Calu3 (cell line): ENCODE data around the gene NTSR1. TPM values are rescaled to one million over a fixed set of nuclear protein-coding genes. Genes with fewer than 3 reads are reported as not detected.

Source experiments
- BruUV-seq: library from RNA; stranded (reverse); fragments of 400-500 nt; replicated peaks from 2 replicates; lab custom pipeline; 2021; lab: Mats Ljungman, UMichigan
- CTCF ChIA-PET: fragments of 300-600 bp; sonication (Branson Sonifier 250); formaldehyde crosslinking; loops from one replicate; lab custom pipeline; 2022; ENCODE audit warnings: antibody characterized with exemption; lab: Charles Lee
- DNase-seq: peaks from one replicate; pipeline ENCODE4 v3.0.0; 2022
- H3K27ac Mint-ChIP-seq: one replicate; pipeline ENCODE4 v1.8.0; 2022; ENCODE audit warnings: mixed read lengths; ENCODE audit not compliant: unreplicated experiment
- H3K27me3 Mint-ChIP-seq: one replicate; pipeline ENCODE4 v1.8.0; 2022; ENCODE audit warnings: mixed read lengths; ENCODE audit not compliant: unreplicated experiment
- H3K36me3 Mint-ChIP-seq: one replicate; pipeline ENCODE4 v1.8.0; 2022; ENCODE audit warnings: mild to moderate bottlenecking, moderate library complexity, mixed read lengths; ENCODE audit not compliant: insufficient read depth, unreplicated experiment
- H3K4me1 Mint-ChIP-seq: one replicate; pipeline ENCODE4 v1.8.0; 2022; ENCODE audit warnings: mild to moderate bottlenecking, low read depth, mixed read lengths; ENCODE audit not compliant: unreplicated experiment
- H3K4me3 Mint-ChIP-seq: one replicate; pipeline ENCODE4 v1.8.0; 2022; ENCODE audit warnings: mild to moderate bottlenecking, low read depth, moderate library complexity, mixed read lengths; ENCODE audit not compliant: unreplicated experiment
- H3K9me3 Mint-ChIP-seq: one replicate; pipeline ENCODE4 v1.8.0; 2022; ENCODE audit warnings: low read depth, mixed read lengths; ENCODE audit not compliant: unreplicated experiment
- CTCF ChIP-seq: fragments of 200-600 bp; IDR thresholded peaks from one replicate; pipeline ENCODE4 v1.8.0; 2022; ENCODE audit warnings: antibody characterized with exemption; ENCODE audit not compliant: unreplicated experiment
- intact Hi-C: fragments of 100-400 bp; cut with micrococcal nuclease; formaldehyde crosslinking; loops from one replicate; pipeline ENCODE4 v1.10.0; 2022; ENCODE audit not compliant: unreplicated experiment
- total RNA-seq: library from RNA; stranded (reverse); gene quantifications from 2 replicates; pipeline ENCODE4 v1.2.3, GENCODE V29; 2022

The NTSR1 gene
- total RNA-seq, 1 experiment from 2014 or later: not detected

GRCh38 chr20:62692801-62693523 lies 15.7 kb upstream of the NTSR1 start:
- H3K27ac Mint-ChIP-seq: no peak overlapping the region
- BruUV-seq: no TSS peak
- no peak overlapping the region for H3K4me3 Mint-ChIP-seq
- H3K36me3 Mint-ChIP-seq: no peaks in the 10 kb centered on the region
- intact Hi-C loops: no loop called here
- H3K27me3 Mint-ChIP-seq: peaks cover 100% of the 10 kb centered on the region
- CTCF ChIA-PET: interaction anchor here (1.0 kb wide), 1 partner anchor 98 kb away, joined by 3 read pairs; no protein-coding TSS in a partner anchor
- TF ChIP-seq CTCF: no peak
- H3K9me3 Mint-ChIP-seq: no peaks in the 10 kb centered on the region
- no peak for DNase-seq
- H3K4me1 Mint-ChIP-seq: no peaks in the 10 kb centered on the region

- CTCF ChIA-PET: interaction anchor here (0.8 to 1.0 kb wide), 2 partner anchors 14 to 98 kb away, joined by 3 to 5 read pairs; no protein-coding TSS in a partner anchor
- DNase-seq: no peak
- no peaks in the 10 kb centered on the region for H3K9me3 Mint-ChIP-seq
- BruUV-seq: no TSS peak
- H3K27me3 Mint-ChIP-seq: peaks cover 100% of the 10 kb centered on the region
- H3K4me3 Mint-ChIP-seq: no peak overlapping the region
- no peak overlapping the region for H3K27ac Mint-ChIP-seq
- no peak for TF ChIP-seq CTCF
- H3K4me1 Mint-ChIP-seq: no peaks in the 10 kb centered on the region
- intact Hi-C loops: no loop called here
- no peaks in the 10 kb centered on the region for H3K36me3 Mint-ChIP-seq
These were observed 15.1 kb upstream of the NTSR1 start for GRCh38 chr20:62693524-62693922.

GRCh38 chr20:62694106-62694505 lies 14.5 kb upstream of the NTSR1 start:
- peak; percentile 42 for TF ChIP-seq CTCF
- intact Hi-C loops: no loop called here
- no peaks in the 10 kb centered on the region for H3K4me1 Mint-ChIP-seq
- peak; percentile 31 for DNase-seq
- no peak overlapping the region for H3K27ac Mint-ChIP-seq
- CTCF ChIA-PET: interaction anchor here (0.6 to 1.0 kb wide), 5 partner anchors 11 to 194 kb away, joined by 3 to 5 read pairs (median 4); no protein-coding TSS in a partner anchor
- H3K4me3 Mint-ChIP-seq: no peak overlapping the region
- no peaks in the 10 kb centered on the region for H3K9me3 Mint-ChIP-seq
- BruUV-seq: no TSS peak
- H3K36me3 Mint-ChIP-seq: no peaks in the 10 kb centered on the region
- peaks cover 95% of the 10 kb centered on the region for H3K27me3 Mint-ChIP-seq

- no peak overlapping the region for H3K4me3 Mint-ChIP-seq
- H3K27ac Mint-ChIP-seq: no peak overlapping the region
- BruUV-seq: no TSS peak
- TF ChIP-seq CTCF: no peak
- H3K4me1 Mint-ChIP-seq: no peaks in the 10 kb centered on the region
- intact Hi-C loops: no loop called here
- no peaks in the 10 kb centered on the region for H3K9me3 Mint-ChIP-seq
- H3K27me3 Mint-ChIP-seq: peaks cover 89% of the 10 kb centered on the region
- CTCF ChIA-PET: no interaction called here
- no peak for DNase-seq
- H3K36me3 Mint-ChIP-seq: no peaks in the 10 kb centered on the region
These were observed 13.8 kb upstream of the NTSR1 start for GRCh38 chr20:62694868-62695267.
